ENCODE results near the gene TRNAU1AP. TPM values are rescaled to one million over a fixed set of nuclear protein-coding genes. Genes with fewer than 3 reads are reported as not detected.
"Not testable (repeated sequence)": the region's sequence is repeated elsewhere in the genome, so short reads cannot be mapped to it uniquely, and the experiment has no call there.

TRNAU1AP gene
- total RNA-seq, 4 donors from 2014 or later = 12.3 to 48.7 (median 25.4) TPM

DNA sequence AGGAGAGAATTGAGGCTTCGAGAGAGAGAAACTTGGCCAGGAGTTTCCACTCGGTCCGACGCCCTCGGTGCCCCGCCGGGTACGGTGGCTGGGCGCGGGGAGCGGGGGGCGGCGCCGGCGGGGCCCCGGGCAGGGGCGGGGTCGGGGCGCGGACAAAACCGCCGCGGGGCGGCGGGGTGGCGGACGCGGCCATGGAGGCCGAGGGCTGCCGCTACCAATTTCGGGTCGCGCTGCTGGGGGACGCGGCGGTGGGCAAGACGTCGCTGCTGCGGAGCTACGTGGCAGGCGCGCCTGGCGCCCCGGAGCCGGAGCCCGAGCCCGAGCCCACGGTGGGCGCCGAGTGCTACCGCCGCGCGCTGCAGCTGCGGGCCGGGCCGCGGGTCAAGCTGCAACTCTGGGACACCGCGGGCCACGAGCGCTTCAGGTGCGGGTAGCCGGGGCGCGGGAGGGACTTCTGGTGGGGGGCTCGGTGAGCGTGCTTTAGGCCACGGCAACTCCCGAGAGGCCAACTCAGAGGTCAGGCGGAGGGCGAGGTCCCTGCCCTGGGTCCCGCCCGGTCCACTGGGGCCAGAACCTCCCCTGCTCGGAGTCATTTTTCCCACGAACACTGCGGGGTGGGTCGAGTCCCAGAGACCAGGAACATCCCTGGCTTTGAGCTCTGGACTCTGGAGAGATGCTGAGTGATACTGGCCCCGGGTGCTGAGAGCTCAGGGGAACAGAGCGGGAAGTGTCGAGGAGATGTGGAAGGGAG lies 39.6 kb downstream of the TRNAU1AP start:
- TF ChIP-seq POLR2A (IDR thresholded peaks at IDR 0.05) = no peak
- TF ChIP-seq, protein P1, sequence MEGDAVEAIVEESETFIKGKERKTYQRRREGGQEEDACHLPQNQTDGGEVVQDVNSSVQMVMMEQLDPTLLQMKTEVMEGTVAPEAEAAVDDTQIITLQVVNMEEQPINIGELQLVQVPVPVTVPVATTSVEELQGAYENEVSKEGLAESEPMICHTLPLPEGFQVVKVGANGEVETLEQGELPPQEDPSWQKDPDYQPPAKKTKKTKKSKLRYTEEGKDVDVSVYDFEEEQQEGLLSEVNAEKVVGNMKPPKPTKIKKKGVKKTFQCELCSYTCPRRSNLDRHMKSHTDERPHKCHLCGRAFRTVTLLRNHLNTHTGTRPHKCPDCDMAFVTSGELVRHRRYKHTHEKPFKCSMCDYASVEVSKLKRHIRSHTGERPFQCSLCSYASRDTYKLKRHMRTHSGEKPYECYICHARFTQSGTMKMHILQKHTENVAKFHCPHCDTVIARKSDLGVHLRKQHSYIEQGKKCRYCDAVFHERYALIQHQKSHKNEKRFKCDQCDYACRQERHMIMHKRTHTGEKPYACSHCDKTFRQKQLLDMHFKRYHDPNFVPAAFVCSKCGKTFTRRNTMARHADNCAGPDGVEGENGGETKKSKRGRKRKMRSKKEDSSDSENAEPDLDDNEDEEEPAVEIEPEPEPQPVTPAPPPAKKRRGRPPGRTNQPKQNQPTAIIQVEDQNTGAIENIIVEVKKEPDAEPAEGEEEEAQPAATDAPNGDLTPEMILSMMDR (IDR thresholded peaks at IDR 0.05) = no peak
- H3K4me3 ChIP-seq = peak overlapping the region; percentile 24 to 66 (median 64)
- peak in 2 of 3 donors; percentile 49 to 65 for DNase-seq
- H3K9me3 ChIP-seq = no peaks in the 10 kb centered on the region
- no peaks in the 10 kb centered on the region for H3K27me3 ChIP-seq
- no peaks in the 10 kb centered on the region for H3K36me3 ChIP-seq
- H3K27ac ChIP-seq = peak overlapping the region in 2 of 4 donors; percentile 16 to 57
- H3K4me1 ChIP-seq = peaks cover 0 to 17% (median 0%) of the 10 kb centered on the region in 4 donors

DNA sequence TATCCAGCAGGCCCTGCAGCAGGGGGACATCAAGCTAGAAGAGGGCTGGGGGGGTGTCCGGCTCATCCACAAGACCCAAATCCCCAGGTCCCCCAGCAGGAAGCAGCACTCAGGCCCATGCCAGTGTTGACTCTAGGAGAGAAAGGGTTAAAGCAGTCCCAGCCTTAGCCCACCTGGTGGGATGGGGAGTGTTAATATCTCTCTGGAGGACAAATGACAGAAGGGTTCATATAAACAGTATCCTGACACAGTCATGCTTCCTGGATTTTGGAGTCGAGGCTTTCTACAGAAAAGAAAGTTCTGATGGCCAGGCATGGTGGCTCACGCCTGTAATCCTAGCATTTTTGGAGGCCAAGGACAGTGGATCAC lies 41.1 kb downstream of the TRNAU1AP start:
- not testable (repeated sequence) for DNase-seq, H3K36me3 ChIP-seq, H3K27ac ChIP-seq, H3K4me3 ChIP-seq, H3K27me3 ChIP-seq, H3K9me3 ChIP-seq
- peaks cover 0 to 17% (median 0%) of the 10 kb centered on the region in 4 donors for H3K4me1 ChIP-seq

DNA sequence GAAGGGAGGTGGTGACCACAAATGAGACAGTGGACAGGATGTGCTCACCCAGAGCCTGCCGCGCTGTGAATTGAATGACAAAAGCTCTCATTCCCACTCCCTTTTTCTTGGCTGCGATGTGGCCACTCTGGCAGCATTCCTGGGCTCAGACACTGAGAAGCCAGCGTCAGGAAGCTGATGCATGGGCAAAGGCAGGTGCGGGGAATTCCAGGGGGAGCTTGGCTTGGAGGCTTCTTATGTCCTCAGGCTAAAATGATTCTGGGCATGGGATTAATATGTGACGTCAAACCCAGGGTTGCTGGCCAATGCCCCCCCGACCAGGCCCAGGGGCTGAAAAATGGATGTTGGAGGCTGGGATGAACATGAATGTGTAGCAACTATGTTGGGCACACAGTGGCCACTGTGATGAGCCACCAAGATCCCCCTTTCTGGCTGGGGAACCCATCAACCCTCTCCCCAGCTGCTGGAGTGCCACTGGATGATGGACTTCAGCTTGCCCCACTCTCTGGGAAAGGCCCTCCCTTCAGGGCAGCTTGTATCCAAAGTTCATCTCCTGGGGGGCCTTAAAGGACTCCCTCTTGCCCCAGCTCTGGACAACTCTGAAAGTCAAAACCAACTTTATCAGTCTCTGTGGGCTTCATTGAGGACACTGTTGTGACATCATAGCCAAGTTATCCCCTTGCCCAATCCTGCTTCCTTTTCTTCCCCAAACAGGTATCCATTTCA lies 42.0 kb downstream of the TRNAU1AP start:
- not testable (repeated sequence) for H3K36me3 ChIP-seq, H3K27me3 ChIP-seq, DNase-seq, H3K27ac ChIP-seq, H3K9me3 ChIP-seq, H3K4me3 ChIP-seq
- H3K4me1 ChIP-seq = peaks cover 0 to 14% (median 0%) of the 10 kb centered on the region in 4 donors

DNA sequence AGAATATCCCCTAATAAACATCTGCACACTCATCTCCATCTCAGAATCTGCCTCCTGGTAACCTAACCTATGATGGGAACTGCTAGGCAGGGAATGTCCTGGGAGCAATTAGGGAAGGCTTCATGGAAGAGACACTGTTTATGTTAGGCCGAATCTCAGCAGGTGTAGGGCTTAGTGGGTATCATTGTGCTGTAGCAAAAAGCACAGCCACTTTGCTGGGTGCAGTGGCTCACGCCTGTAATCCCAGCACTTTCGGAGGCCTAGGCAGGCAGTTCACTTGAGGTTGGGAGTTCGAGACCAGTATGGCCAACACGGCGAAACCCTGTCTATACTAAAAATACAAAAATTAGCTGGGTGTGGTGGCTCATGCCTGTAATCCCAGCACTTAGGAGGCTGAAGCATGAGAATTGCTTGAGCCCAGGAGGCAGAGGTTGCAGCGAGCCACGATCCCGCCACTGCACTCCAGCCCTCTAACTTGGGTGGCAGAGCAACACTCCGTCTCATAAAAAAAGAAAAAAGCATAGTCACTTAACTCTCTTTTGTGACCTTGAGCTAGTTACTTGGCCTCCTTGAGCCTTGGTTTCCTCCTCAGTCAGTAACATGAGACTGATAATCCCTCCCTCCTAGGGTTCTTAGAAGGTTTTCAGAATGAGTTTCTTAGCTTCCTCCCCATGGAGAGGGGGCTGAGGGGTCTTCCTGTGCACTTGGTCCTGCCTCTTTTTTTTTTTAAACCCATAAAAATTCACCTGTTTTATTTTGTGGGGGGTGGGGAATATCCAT lies 42.7 kb downstream of the TRNAU1AP start:
- no peaks in the 10 kb centered on the region for H3K36me3 ChIP-seq
- peaks cover 0 to 7% (median 0%) of the 10 kb centered on the region in 4 donors for H3K4me1 ChIP-seq
- H3K9me3 ChIP-seq = no peaks in the 10 kb centered on the region
- DNase-seq = no peak
- H3K27ac ChIP-seq = no peak overlapping the region
- H3K27me3 ChIP-seq = no peaks in the 10 kb centered on the region
- TF ChIP-seq, protein P1 (IDR thresholded peaks at IDR 0.05) = no peak
- TF ChIP-seq POLR2A (IDR thresholded peaks at IDR 0.05) = no peak
- H3K4me3 ChIP-seq = no peak overlapping the region

DNA sequence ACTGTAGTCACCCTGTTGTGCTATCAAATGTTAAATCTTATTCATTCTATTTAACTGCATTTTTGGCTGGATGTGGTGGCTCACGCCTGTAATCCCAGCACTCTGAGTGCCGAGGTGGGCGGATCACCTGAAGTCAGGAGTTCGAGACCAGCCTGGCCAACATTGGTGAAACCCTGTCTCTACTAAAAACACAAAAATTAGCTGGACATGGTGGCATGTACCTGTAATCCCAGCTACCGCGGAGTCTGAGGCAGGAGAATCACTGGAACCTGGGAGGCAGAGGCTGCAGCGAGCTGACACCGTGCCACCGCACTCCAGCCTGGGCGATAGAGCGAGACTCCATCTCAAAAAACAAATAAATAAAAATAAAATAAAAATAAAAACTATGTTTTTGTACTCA lies 43.4 kb downstream of the TRNAU1AP start:
- H3K4me3 ChIP-seq, H3K27ac ChIP-seq, H3K9me3 ChIP-seq, H3K4me1 ChIP-seq, H3K27me3 ChIP-seq, DNase-seq, H3K36me3 ChIP-seq: not testable (repeated sequence)

DNA sequence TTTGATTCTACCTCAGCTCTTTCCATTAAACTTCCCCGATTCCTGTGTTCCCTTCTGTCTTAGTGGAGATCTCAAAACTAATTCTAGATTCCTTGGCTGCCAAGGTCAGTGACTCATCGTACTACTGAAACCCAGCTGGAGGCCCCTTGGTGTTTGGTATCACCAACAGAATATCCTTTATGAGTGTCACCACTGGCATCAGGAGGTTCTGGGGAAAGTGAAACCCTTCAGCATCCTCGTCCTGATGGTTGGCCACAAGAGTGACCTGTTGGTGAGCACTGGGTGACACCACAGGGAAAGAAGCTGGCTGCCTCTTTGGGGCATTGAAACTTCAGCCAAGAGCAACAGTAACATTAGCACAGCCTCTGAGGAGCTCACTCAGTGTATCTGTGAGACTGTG lies 48.8 kb downstream of the TRNAU1AP start:
- Histone ChIP-seq H3K9me3 (no peaks in the 10 kb centered on the region), H3K4me3 (no peak overlapping the region), H3K4me1 (no peaks in the 10 kb centered on the region), H3K27me3 (no peaks in the 10 kb centered on the region), H3K36me3 (peaks cover 0 to 46% (median 0%) of the 10 kb centered on the region in 3 donors), H3K27ac (no peak overlapping the region)
- no peak for DNase-seq
- TF ChIP-seq, protein P1 (IDR thresholded peaks at IDR 0.05) = no peak
- TF ChIP-seq POLR2A (IDR thresholded peaks at IDR 0.05) = no peak

Data from Peyer's patch (tissue), 4 donors.